Neural cell (in vitro differentiated cells): Measurements from ENCODE around the gene XAF1. TPM values are rescaled to one million over a fixed set of nuclear protein-coding genes. Genes with fewer than 3 reads are reported as not detected.

Experiments
- H2AFZ ChIP-seq: fragments of 200-600, 300-800 bp; sonication (generic), shearing (Covaris generic); 2 replicates; pipeline ENCODE4 v1.6.0; 2014; ENCODE audit warnings: low read depth, mild to moderate bottlenecking, antibody characterized with exemption, low read length, moderate library complexity
- H3F3A ChIP-seq: fragments of 200-600 bp; shearing (Covaris generic); 2 replicates; pipeline ENCODE4 v1.6.1; 2016; ENCODE audit warnings: mild to moderate bottlenecking, moderate library complexity, mixed read lengths, antibody characterized with exemption, low read length; ENCODE audit not compliant: insufficient read depth, poor library complexity, severe bottlenecking
- H3K27ac ChIP-seq: fragments of 200-600, 300-800 bp; sonication (generic), shearing (Covaris generic); 2 replicates; pipeline ENCODE4 v1.5.1; 2014; ENCODE audit warnings: mild to moderate bottlenecking, low read length, moderate library complexity
- H3K27me3 ChIP-seq: fragments of 300-800, 200-600 bp; sonication (generic), shearing (Covaris generic); 2 replicates; pipeline ENCODE4 v1.6.0; 2014; ENCODE audit warnings: mild to moderate bottlenecking, low read depth, low read length, moderate library complexity; ENCODE audit not compliant: insufficient read depth
- H3K36me3 ChIP-seq: fragments of 300-800, 200-600 bp; sonication (generic), shearing (Covaris generic); 2 replicates; pipeline ENCODE4 v1.5.1; 2014; ENCODE audit warnings: mild to moderate bottlenecking, antibody characterized with exemption, low read length, moderate library complexity; ENCODE audit not compliant: insufficient read depth
- H3K4me2 ChIP-seq: fragments of 300-800, 200-600 bp; sonication (generic), shearing (Covaris generic); 2 replicates; pipeline ENCODE4 v1.6.0; 2014; ENCODE audit warnings: mild to moderate bottlenecking, low read length
- H3K4me3 ChIP-seq: fragments of 300-800, 200-600 bp; sonication (generic), shearing (Covaris generic); 2 replicates; pipeline ENCODE4 v1.5.1; 2014; ENCODE audit warnings: mild to moderate bottlenecking, low read length, moderate library complexity
- H3K79me2 ChIP-seq: fragments of 200-600 bp; shearing (Covaris generic); replicated peaks from 2 replicates; pipeline ENCODE4 v1.6.0; 2014; ENCODE audit warnings: mild to moderate bottlenecking, low read length, moderate library complexity; ENCODE audit not compliant: insufficient read depth
- H3K9ac ChIP-seq: fragments of 300-800, 200-600 bp; sonication (generic), shearing (Covaris generic); 2 replicates; pipeline ENCODE4 v1.6.1; 2016; ENCODE audit warnings: mild to moderate bottlenecking, low read length, mixed read lengths
- H3K9me2 ChIP-seq: fragments of 200-600 bp; shearing (Covaris generic); 2 replicates; pipeline ENCODE4 v1.6.1; 2016; ENCODE audit warnings: mild to moderate bottlenecking, low read length, mixed read lengths; ENCODE audit not compliant: insufficient read depth
- H3K9me3 ChIP-seq: fragments of 200-600, 300-800 bp; sonication (generic), shearing (Covaris generic); 2 replicates; pipeline ENCODE4 v1.6.1; 2016; ENCODE audit warnings: mild to moderate bottlenecking, mixed run types, low read length, moderate library complexity, mixed read lengths
- H4K20me1 ChIP-seq: fragments of 200-600 bp; shearing (Covaris generic); 2 replicates; pipeline ENCODE4 v1.6.1; 2016; ENCODE audit warnings: mild to moderate bottlenecking, mixed run types; ENCODE audit not compliant: insufficient read depth
- CTCF ChIP-seq: fragments of 450-650 bp; IDR thresholded peaks from 2 replicates; pipeline ENCODE4 v1.5.1; 2014; ENCODE audit warnings: antibody characterized with exemption, mild to moderate bottlenecking, moderate library complexity; ENCODE audit not compliant: poor library complexity, severe bottlenecking
- EP300 ChIP-seq: fragments of 450-650 bp; conservative IDR thresholded peaks from 2 replicates; pipeline ENCODE4 v1.6.1; 2014; ENCODE audit warnings: antibody characterized with exemption, mild to moderate bottlenecking, moderate library complexity; ENCODE audit not compliant: poor library complexity, severe bottlenecking
- EZH2 ChIP-seq: fragments of 200-600, 300-800 bp; shearing (Covaris generic), sonication (generic); IDR thresholded peaks from 2 replicates; pipeline ENCODE4 v1.6.1; 2014; ENCODE audit warnings: antibody characterized with exemption, low read length, borderline replicate concordance, mild to moderate bottlenecking; ENCODE audit not compliant: insufficient read depth, poor library complexity, severe bottlenecking
- MXI1 ChIP-seq: fragments of 450-650 bp; conservative IDR thresholded peaks from 2 replicates; pipeline ENCODE4 v1.6.1; 2014; ENCODE audit warnings: antibody characterized with exemption, mild to moderate bottlenecking; ENCODE audit not compliant: poor library complexity, severe bottlenecking
- POLR2AphosphoS5 ChIP-seq: IDR thresholded peaks from 2 replicates; pipeline ENCODE4 v1.6.1; 2012
- RAD21 ChIP-seq: fragments of 450-650 bp; conservative IDR thresholded peaks from 2 replicates; pipeline ENCODE4 v1.6.1; 2014; ENCODE audit warnings: antibody characterized with exemption, mild to moderate bottlenecking, moderate library complexity
- REST ChIP-seq: IDR thresholded peaks from 2 replicates; pipeline ENCODE4 v1.6.1; 2012; ENCODE audit warnings: borderline replicate concordance
- SMC3 ChIP-seq: fragments of 450-650 bp; conservative IDR thresholded peaks from 2 replicates; pipeline ENCODE4 v1.6.1; 2014; ENCODE audit warnings: antibody characterized with exemption, mild to moderate bottlenecking, moderate library complexity; ENCODE audit not compliant: poor library complexity
- TAF1 ChIP-seq: IDR thresholded peaks from 2 replicates; pipeline ENCODE4 v1.6.1; 2012; ENCODE audit warnings: low read depth
- polyA plus RNA-seq: library from polyadenylated mRNA; depleted of rRNA; stranded (reverse); fragments of >200 nt; gene quantifications from 2 replicates; pipeline ENCODE4 v1.2.3, GENCODE V29; 2014

Gene XAF1
- polyA plus RNA-seq, 1 donor from 2014 or later: not detected

- TF ChIP-seq CTCF: no peak
Observed at GRCh38 chr17:6755281-6755680, 565 bp upstream of the XAF1 start (continued).

- no peaks in the 10 kb centered on the region for H3K27me3 ChIP-seq
- H4K20me1 ChIP-seq: no peaks in the 10 kb centered on the region
- no peaks in the 10 kb centered on the region for H3K36me3 ChIP-seq
- H3F3A ChIP-seq: no peaks in the 10 kb centered on the region
- no peak overlapping the region for H3K9ac ChIP-seq
- H3K9me2 ChIP-seq: no peaks in the 10 kb centered on the region
- no peak overlapping the region for H2AFZ ChIP-seq
- no peak for TF ChIP-seq CTCF
- H3K79me2 ChIP-seq: no peaks in the 10 kb centered on the region
- no peaks in the 10 kb centered on the region for H3K9me3 ChIP-seq
- H3K27ac ChIP-seq: no peak overlapping the region
- H3K4me3 ChIP-seq: no peak overlapping the region
- no peak overlapping the region for H3K4me2 ChIP-seq
Observed at GRCh38 chr17:6756425-6757031, 682 bp downstream of the XAF1 start.

- no peaks in the 10 kb centered on the region for H3K9me3 ChIP-seq
- no peak overlapping the region for H3K4me2 ChIP-seq
- no peaks in the 10 kb centered on the region for H3K9me2 ChIP-seq
- H3K9ac ChIP-seq: no peak overlapping the region
- TF ChIP-seq MXI1: no peak
- no peak for TF ChIP-seq EP300
- no peak for TF ChIP-seq POLR2AphosphoS5
- no peak for TF ChIP-seq CTCF
- no peak for TF ChIP-seq EZH2
- no peak for TF ChIP-seq RAD21
- TF ChIP-seq SMC3: no peak
- TF ChIP-seq TAF1: no peak
- no peak for TF ChIP-seq REST
- no peaks in the 10 kb centered on the region for H3F3A ChIP-seq
- H3K36me3 ChIP-seq: no peaks in the 10 kb centered on the region
- no peaks in the 10 kb centered on the region for H3K27me3 ChIP-seq
- H3K27ac ChIP-seq: no peak overlapping the region
- no peak overlapping the region for H2AFZ ChIP-seq
- H3K79me2 ChIP-seq: no peaks in the 10 kb centered on the region
- H3K4me3 ChIP-seq: no peak overlapping the region
- no peaks in the 10 kb centered on the region for H4K20me1 ChIP-seq
Observed at GRCh38 chr17:6757747-6758146, 1.9 kb downstream of the XAF1 start.
